Lower lobe of right lung (tissue), 2 donors: ENCODE data around the gene CCDC30. TPM values are rescaled to one million over a fixed set of nuclear protein-coding genes. Genes with fewer than 3 reads are reported as not detected.

Experiments
- ATAC-seq, 2 donors: fragments of 200-7000 bp; cut with Tn5 transposase; one replicate each; pipeline ENCODE4 v1.9.1; 2020 to 2022; ENCODE audit warnings: mild to moderate bottlenecking in 2 of 2, moderate library complexity in 2 of 2
- DNase-seq: peaks from one replicate; pipeline ENCODE4 v3.0.0-alpha.2; 2020
- H3K27ac ChIP-seq: fragments of 200-600 bp; one replicate; pipeline ENCODE4 v1.8.0; 2022
- H3K27me3 ChIP-seq: fragments of 200-600 bp; one replicate; pipeline ENCODE4 v1.8.0; 2022; ENCODE audit warnings: low read depth
- H3K36me3 ChIP-seq: fragments of 200-600 bp; one replicate; pipeline ENCODE4 v1.8.0; 2022; ENCODE audit warnings: mild to moderate bottlenecking
- H3K4me1 ChIP-seq: fragments of 200-600 bp; one replicate; pipeline ENCODE4 v1.8.0; 2022
- H3K4me3 ChIP-seq: fragments of 200-600 bp; one replicate; pipeline ENCODE4 v1.8.0; 2022; ENCODE audit warnings: mild to moderate bottlenecking
- H3K9me3 ChIP-seq: fragments of 200-600 bp; one replicate; pipeline ENCODE4 v1.8.0; 2022
- intact Hi-C: fragments of 100-400 bp; cut with DNase I; formaldehyde crosslinking; loops from one replicate; pipeline ENCODE4 v1.11.0; 2022
- total RNA-seq: library from RNA; stranded (reverse); fragmentation: NEBNext Ultra II Directional; extraction: Animal tissue kit (Norgen Biotek cat#: 25700); gene quantifications from one replicate; pipeline ENCODE4 v1.2.1, GENCODE V29; 2021
- TF ChIP-seq, protein P1 (sequence below): fragments of 200-600 bp; IDR thresholded peaks from one replicate; pipeline ENCODE4 v1.8.0; 2022; ENCODE audit warnings: antibody characterized with exemption, mild to moderate bottlenecking
- donor health status: DM: no; HTN: yes; CAD: no; lungs with severe emphysema.

Gene CCDC30
- total RNA-seq, 1 donor from 2014 or later: 10.2 TPM

DNA sequence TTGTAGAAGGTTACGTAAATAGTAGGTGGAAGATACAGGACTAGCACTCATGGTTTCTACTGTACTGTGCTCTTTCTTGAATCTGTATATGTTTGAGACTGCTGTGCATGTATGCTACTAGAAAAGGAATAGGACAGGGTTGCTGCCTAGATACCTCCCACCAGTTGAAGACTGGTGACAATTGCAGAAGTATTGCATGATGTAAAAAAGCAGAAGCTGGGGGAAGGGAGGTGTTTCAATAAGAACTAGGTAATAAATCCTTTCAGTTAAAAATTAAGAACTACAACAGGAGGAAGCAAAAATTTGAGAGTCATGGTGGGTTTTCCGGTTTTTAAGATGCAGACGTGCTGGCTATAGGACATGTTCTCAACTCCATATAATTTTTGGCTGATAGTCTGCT, 88.1 kb downstream of the CCDC30 start:
- H3K4me1 ChIP-seq: no peaks in the 10 kb centered on the region
- TF ChIP-seq, protein P1, sequence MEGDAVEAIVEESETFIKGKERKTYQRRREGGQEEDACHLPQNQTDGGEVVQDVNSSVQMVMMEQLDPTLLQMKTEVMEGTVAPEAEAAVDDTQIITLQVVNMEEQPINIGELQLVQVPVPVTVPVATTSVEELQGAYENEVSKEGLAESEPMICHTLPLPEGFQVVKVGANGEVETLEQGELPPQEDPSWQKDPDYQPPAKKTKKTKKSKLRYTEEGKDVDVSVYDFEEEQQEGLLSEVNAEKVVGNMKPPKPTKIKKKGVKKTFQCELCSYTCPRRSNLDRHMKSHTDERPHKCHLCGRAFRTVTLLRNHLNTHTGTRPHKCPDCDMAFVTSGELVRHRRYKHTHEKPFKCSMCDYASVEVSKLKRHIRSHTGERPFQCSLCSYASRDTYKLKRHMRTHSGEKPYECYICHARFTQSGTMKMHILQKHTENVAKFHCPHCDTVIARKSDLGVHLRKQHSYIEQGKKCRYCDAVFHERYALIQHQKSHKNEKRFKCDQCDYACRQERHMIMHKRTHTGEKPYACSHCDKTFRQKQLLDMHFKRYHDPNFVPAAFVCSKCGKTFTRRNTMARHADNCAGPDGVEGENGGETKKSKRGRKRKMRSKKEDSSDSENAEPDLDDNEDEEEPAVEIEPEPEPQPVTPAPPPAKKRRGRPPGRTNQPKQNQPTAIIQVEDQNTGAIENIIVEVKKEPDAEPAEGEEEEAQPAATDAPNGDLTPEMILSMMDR: no peak
- DNase-seq (no peak), ATAC-seq (peak in 1 of 2 donors; percentile 51)
- H3K4me3 ChIP-seq: no peak overlapping the region
- no peaks in the 10 kb centered on the region for H3K9me3 ChIP-seq
- no peaks in the 10 kb centered on the region for H3K27me3 ChIP-seq
- H3K27ac ChIP-seq: no peak overlapping the region
- H3K36me3 ChIP-seq: no peaks in the 10 kb centered on the region
- intact Hi-C loops: no loop called here

DNA sequence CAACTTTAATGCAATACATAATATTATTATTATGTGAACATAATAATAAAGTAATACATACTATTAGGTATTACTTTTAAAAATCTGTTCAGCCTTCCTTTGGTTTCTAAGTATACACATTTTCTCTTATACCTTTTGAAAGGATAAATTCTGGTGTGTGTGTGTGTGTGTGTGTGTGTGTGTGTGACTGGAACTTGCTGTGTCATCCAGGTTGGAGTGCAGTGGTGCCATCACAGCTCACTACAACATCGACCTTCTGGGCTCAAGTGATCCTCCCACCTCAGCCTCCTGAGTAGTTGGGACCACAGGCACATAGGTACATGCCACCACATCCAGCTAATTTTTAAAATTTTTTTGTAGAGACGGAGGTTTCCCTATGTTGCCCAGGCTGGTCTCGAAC, 88.5 kb downstream of the CCDC30 start:
- TF ChIP-seq, protein P1: no peak
- no peaks in the 10 kb centered on the region for H3K36me3 ChIP-seq
- H3K27me3 ChIP-seq: no peaks in the 10 kb centered on the region
- intact Hi-C loops: no loop called here
- no peak overlapping the region for H3K4me3 ChIP-seq
- ATAC-seq (no peak), DNase-seq (no peak)
- H3K27ac ChIP-seq: no peak overlapping the region
- no peaks in the 10 kb centered on the region for H3K9me3 ChIP-seq
- no peaks in the 10 kb centered on the region for H3K4me1 ChIP-seq

DNA sequence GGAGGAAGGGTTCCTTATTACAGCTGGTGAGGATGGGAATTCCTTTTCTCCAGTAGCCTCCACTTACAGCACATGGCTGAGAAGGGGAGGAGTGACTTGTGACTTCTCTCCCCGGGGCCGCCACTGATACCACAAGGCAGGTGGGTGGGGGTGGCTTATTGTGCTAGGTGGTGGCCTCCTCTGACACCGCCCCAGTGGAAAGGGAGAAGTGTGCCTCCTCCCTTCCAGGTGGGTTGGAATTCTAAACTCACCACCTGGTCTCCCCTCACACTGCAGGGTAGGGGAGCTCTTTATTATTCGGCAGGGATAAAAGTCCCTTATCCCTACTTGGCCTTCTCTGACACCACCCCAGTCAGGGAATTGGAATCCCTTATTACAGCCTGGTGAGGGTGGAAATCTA, 89.5 kb downstream of the CCDC30 start:
- TF ChIP-seq, protein P1: no peak
- no peaks in the 10 kb centered on the region for H3K4me1 ChIP-seq
- no peak overlapping the region for H3K27ac ChIP-seq
- DNase-seq (no peak), ATAC-seq (no peak)
- H3K27me3 ChIP-seq: no peaks in the 10 kb centered on the region
- H3K9me3 ChIP-seq: no peaks in the 10 kb centered on the region
- no peaks in the 10 kb centered on the region for H3K36me3 ChIP-seq
- intact Hi-C loops: no loop called here
- H3K4me3 ChIP-seq: no peak overlapping the region

- Histone ChIP-seq H3K4me1 (no peaks in the 10 kb centered on the region), H3K27me3 (no peaks in the 10 kb centered on the region), H3K9me3 (no peaks in the 10 kb centered on the region), H3K27ac (no peak overlapping the region), H3K36me3 (no peaks in the 10 kb centered on the region), H3K4me3 (no peak overlapping the region)
- intact Hi-C loops: no loop called here
- TF ChIP-seq, protein P1: no peak
- ATAC-seq (no peak), DNase-seq (no peak)
These were observed 94.3 kb downstream of the CCDC30 start for GRCh38 chr1:42557230-42557851.

DNA sequence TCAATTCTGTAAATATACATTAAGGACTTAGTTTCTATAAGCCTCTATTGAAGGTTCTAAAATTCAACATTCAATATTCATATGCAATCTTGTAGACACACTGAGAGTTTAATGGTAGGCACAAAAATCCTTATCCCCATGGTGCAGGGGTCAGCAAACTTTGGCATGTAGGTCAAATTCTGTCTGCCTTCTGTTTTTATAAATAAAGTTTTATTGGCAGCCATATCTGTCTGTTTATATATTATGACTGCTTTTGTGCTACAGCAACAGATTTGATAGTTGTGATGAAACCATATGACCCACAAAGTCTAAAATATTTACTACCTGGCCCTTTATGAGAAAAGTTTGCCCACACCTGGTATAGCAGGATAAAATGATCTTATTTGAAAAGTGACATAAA, 104.0 kb downstream of the CCDC30 start:
- Histone ChIP-seq H3K4me1 (no peaks in the 10 kb centered on the region), H3K36me3 (no peaks in the 10 kb centered on the region), H3K27ac (no peak overlapping the region), H3K9me3 (no peaks in the 10 kb centered on the region), H3K27me3 (no peaks in the 10 kb centered on the region), H3K4me3 (no peak overlapping the region)
- ATAC-seq: no peak
- DNase-seq: no peak
- intact Hi-C loops: no loop called here
- TF ChIP-seq, protein P1: no peak

- no peak for DNase-seq
- no peak overlapping the region for H3K4me3 ChIP-seq
- H3K4me1 ChIP-seq: no peaks in the 10 kb centered on the region
- H3K9me3 ChIP-seq: no peaks in the 10 kb centered on the region
- intact Hi-C loops: no loop called here
- no peak overlapping the region for H3K27ac ChIP-seq
- H3K27me3 ChIP-seq: no peaks in the 10 kb centered on the region
- no peak for ATAC-seq
- peaks cover 5% of the 10 kb centered on the region for H3K36me3 ChIP-seq
- TF ChIP-seq, protein P1: no peak
These were observed 113.8 kb downstream of the CCDC30 start for GRCh38 chr1:42576935-42577334.
